ENCODE data around the gene TSHZ2.

Gene TSHZ2

GRCh38 chr20:53510704-53511103 is 538.5 kb downstream of the TSHZ2 start:
- Histone ChIP-seq H3K23ac (ENCODE audit: low read length in 2 of 2) (peak overlapping the region in 1 of 2 experiments; percentile 80), H2AK5ac (ENCODE audit: low read length, severe bottlenecking) (no peak overlapping the region), H3K4me1 (ENCODE audit: control insufficient read depth, insufficient read depth, low read depth, low read length) (no peaks in the 10 kb centered on the region), H3K27me3 (ENCODE audit: control insufficient read depth in 1 of 2, insufficient read depth in 1 of 2, low read length in 2 of 2) (no peaks in the 10 kb centered on the region), H2BK5ac (ENCODE audit: low read depth, low read length, poor library complexity, severe bottlenecking) (no peak overlapping the region), H3K4me3 (ENCODE audit: insufficient read depth in 1 of 2, low read depth in 1 of 2, low read length in 2 of 2) (no peak overlapping the region), H3K4ac (ENCODE audit: low read depth in 1 of 2, low read length in 2 of 2) (no peak overlapping the region), H2BK120ac (ENCODE audit: low read depth, low read length) (no peak overlapping the region), H3K9me3 (ENCODE audit: control insufficient read depth, low read length) (no peaks in the 10 kb centered on the region), H4K91ac (ENCODE audit: low read length) (peak overlapping the region; percentile 23), H3K18ac (ENCODE audit: low read depth in 1 of 2, low read length in 2 of 2) (peak overlapping the region in 1 of 2 experiments; percentile 18), H2BK15ac (ENCODE audit: low read depth, poor library complexity, severe bottlenecking) (no peak overlapping the region), H3K14ac (ENCODE audit: low read length in 2 of 2) (peak overlapping the region in 1 of 2 experiments; percentile 76), H4K8ac (ENCODE audit: low read length) (no peak overlapping the region), H3K36me3 (ENCODE audit: control insufficient read depth in 1 of 2, insufficient read depth in 2 of 2, low read depth in 1 of 2, low read length in 2 of 2) (no peaks in the 10 kb centered on the region), H2BK12ac (ENCODE audit: low read length in 2 of 2) (no peak overlapping the region), H3K9ac (ENCODE audit: low read length) (no peak overlapping the region), H2AFZ (ENCODE audit: low read depth, low read length) (no peak overlapping the region), H3K79me1 (replicated peaks; ENCODE audit: low read length, poor library complexity, severe bottlenecking) (no peaks in the 10 kb centered on the region), H3K4me2 (ENCODE audit: low read length, poor library complexity, severe bottlenecking) (no peak overlapping the region), H3K27ac (ENCODE audit: low read length, poor library complexity, severe bottlenecking) (no peak overlapping the region)
- 91% methylated on average over 8 of the region's 8 CpGs for WGBS
- no peak for DNase-seq

- H3K18ac ChIP-seq (ENCODE audit: low read depth in 1 of 2, low read length in 2 of 2), result no peak overlapping the region
- no peak overlapping the region for H3K4me3 ChIP-seq (ENCODE audit: insufficient read depth in 1 of 2, low read depth in 1 of 2, low read length in 2 of 2)
- H3K27ac ChIP-seq (ENCODE audit: low read length, poor library complexity, severe bottlenecking), result no peak overlapping the region
- H4K8ac ChIP-seq (ENCODE audit: low read length), result no peak overlapping the region
- no peak overlapping the region for H2BK12ac ChIP-seq (ENCODE audit: low read length in 2 of 2)
- H3K9me3 ChIP-seq (ENCODE audit: control insufficient read depth, low read length), result no peaks in the 10 kb centered on the region
- H3K4me1 ChIP-seq (ENCODE audit: control insufficient read depth, insufficient read depth, low read depth, low read length), result no peaks in the 10 kb centered on the region
- no peak overlapping the region for H3K14ac ChIP-seq (ENCODE audit: low read length in 2 of 2)
- no peak overlapping the region for H2BK15ac ChIP-seq (ENCODE audit: low read depth, poor library complexity, severe bottlenecking)
- DNase-seq, result no peak
- H3K23ac ChIP-seq (ENCODE audit: low read length in 2 of 2), result no peak overlapping the region
- H3K79me1 ChIP-seq (replicated peaks; ENCODE audit: low read length, poor library complexity, severe bottlenecking), result no peaks in the 10 kb centered on the region
- no peak overlapping the region for H2BK5ac ChIP-seq (ENCODE audit: low read depth, low read length, poor library complexity, severe bottlenecking)
- H3K4ac ChIP-seq (ENCODE audit: low read depth in 1 of 2, low read length in 2 of 2), result no peak overlapping the region
- H3K9ac ChIP-seq (ENCODE audit: low read length), result no peak overlapping the region
- no peak overlapping the region for H2BK120ac ChIP-seq (ENCODE audit: low read depth, low read length)
- no peaks in the 10 kb centered on the region for H3K27me3 ChIP-seq (ENCODE audit: control insufficient read depth in 1 of 2, insufficient read depth in 1 of 2, low read length in 2 of 2)
- no peak overlapping the region for H3K4me2 ChIP-seq (ENCODE audit: low read length, poor library complexity, severe bottlenecking)
- H3K36me3 ChIP-seq (ENCODE audit: control insufficient read depth in 1 of 2, insufficient read depth in 2 of 2, low read depth in 1 of 2, low read length in 2 of 2), result no peaks in the 10 kb centered on the region
- no peak overlapping the region for H2AFZ ChIP-seq (ENCODE audit: low read depth, low read length)
- no peak overlapping the region for H2AK5ac ChIP-seq (ENCODE audit: low read length, severe bottlenecking)
- 80% methylated on average over 3 of the region's 9 CpGs for WGBS
- H4K91ac ChIP-seq (ENCODE audit: low read length), result no peak overlapping the region
Observed at GRCh38 chr20:53512076-53512475, 539.9 kb downstream of the TSHZ2 start.

GRCh38 chr20:53513168-53513488 is 541.0 kb downstream of the TSHZ2 start:
- Histone ChIP-seq H3K4me1 (ENCODE audit: control insufficient read depth, insufficient read depth, low read depth, low read length) (no peaks in the 10 kb centered on the region), H3K4ac (ENCODE audit: low read depth in 1 of 2, low read length in 2 of 2) (no peak overlapping the region), H4K91ac (ENCODE audit: low read length) (no peak overlapping the region), H3K27ac (ENCODE audit: low read length, poor library complexity, severe bottlenecking) (no peak overlapping the region), H2AFZ (ENCODE audit: low read depth, low read length) (no peak overlapping the region), H3K9me3 (ENCODE audit: control insufficient read depth, low read length) (no peaks in the 10 kb centered on the region), H3K18ac (ENCODE audit: low read depth in 1 of 2, low read length in 2 of 2) (no peak overlapping the region), H3K27me3 (ENCODE audit: control insufficient read depth in 1 of 2, insufficient read depth in 1 of 2, low read length in 2 of 2) (no peaks in the 10 kb centered on the region), H2BK12ac (ENCODE audit: low read length in 2 of 2) (no peak overlapping the region), H2BK120ac (ENCODE audit: low read depth, low read length) (no peak overlapping the region), H2AK5ac (ENCODE audit: low read length, severe bottlenecking) (no peak overlapping the region), H2BK15ac (ENCODE audit: low read depth, poor library complexity, severe bottlenecking) (no peak overlapping the region), H3K14ac (ENCODE audit: low read length in 2 of 2) (no peak overlapping the region), H2BK5ac (ENCODE audit: low read depth, low read length, poor library complexity, severe bottlenecking) (no peak overlapping the region), H3K23ac (ENCODE audit: low read length in 2 of 2) (no peak overlapping the region), H3K4me3 (ENCODE audit: insufficient read depth in 1 of 2, low read depth in 1 of 2, low read length in 2 of 2) (no peak overlapping the region), H3K9ac (ENCODE audit: low read length) (no peak overlapping the region), H4K8ac (ENCODE audit: low read length) (no peak overlapping the region), H3K4me2 (ENCODE audit: low read length, poor library complexity, severe bottlenecking) (no peak overlapping the region), H3K36me3 (ENCODE audit: control insufficient read depth in 1 of 2, insufficient read depth in 2 of 2, low read depth in 1 of 2, low read length in 2 of 2) (no peaks in the 10 kb centered on the region), H3K79me1 (replicated peaks; ENCODE audit: low read length, poor library complexity, severe bottlenecking) (no peaks in the 10 kb centered on the region)
- DNase-seq, result no peak
- 54% methylated on average over 1 of the region's 2 CpGs for WGBS

- Histone ChIP-seq H3K4ac (ENCODE audit: low read depth in 1 of 2, low read length in 2 of 2) (no peak overlapping the region), H3K4me1 (ENCODE audit: control insufficient read depth, insufficient read depth, low read depth, low read length) (no peaks in the 10 kb centered on the region), H4K91ac (ENCODE audit: low read length) (no peak overlapping the region), H2BK120ac (ENCODE audit: low read depth, low read length) (no peak overlapping the region), H2BK12ac (ENCODE audit: low read length in 2 of 2) (no peak overlapping the region), H3K14ac (ENCODE audit: low read length in 2 of 2) (no peak overlapping the region), H3K4me3 (ENCODE audit: insufficient read depth in 1 of 2, low read depth in 1 of 2, low read length in 2 of 2) (no peak overlapping the region), H3K36me3 (ENCODE audit: control insufficient read depth in 1 of 2, insufficient read depth in 2 of 2, low read depth in 1 of 2, low read length in 2 of 2) (no peaks in the 10 kb centered on the region), H3K23ac (ENCODE audit: low read length in 2 of 2) (no peak overlapping the region), H3K9me3 (ENCODE audit: control insufficient read depth, low read length) (no peaks in the 10 kb centered on the region), H3K27ac (ENCODE audit: low read length, poor library complexity, severe bottlenecking) (no peak overlapping the region), H2BK15ac (ENCODE audit: low read depth, poor library complexity, severe bottlenecking) (no peak overlapping the region), H3K9ac (ENCODE audit: low read length) (no peak overlapping the region), H4K8ac (ENCODE audit: low read length) (no peak overlapping the region), H3K4me2 (ENCODE audit: low read length, poor library complexity, severe bottlenecking) (no peak overlapping the region), H3K27me3 (ENCODE audit: control insufficient read depth in 1 of 2, insufficient read depth in 1 of 2, low read length in 2 of 2) (no peaks in the 10 kb centered on the region), H2BK5ac (ENCODE audit: low read depth, low read length, poor library complexity, severe bottlenecking) (no peak overlapping the region), H3K18ac (ENCODE audit: low read depth in 1 of 2, low read length in 2 of 2) (no peak overlapping the region), H2AK5ac (ENCODE audit: low read length, severe bottlenecking) (no peak overlapping the region), H2AFZ (ENCODE audit: low read depth, low read length) (no peak overlapping the region), H3K79me1 (replicated peaks; ENCODE audit: low read length, poor library complexity, severe bottlenecking) (no peaks in the 10 kb centered on the region)
- 83% methylated on average over 14 of the region's 18 CpGs for WGBS
- no peak for DNase-seq
Observed at GRCh38 chr20:53513489-53514298, 541.5 kb downstream of the TSHZ2 start.

Measured in mesenchymal stem cell (in vitro differentiated cells and primary cell).